ENCODE measurements around the gene SLCO3A1. TPM values are rescaled to one million over a fixed set of nuclear protein-coding genes. Genes with fewer than 3 reads are reported as not detected.

The SLCO3A1 gene
- total RNA-seq, 1 experiment from 2014 or later = 1.4 TPM

DNA sequence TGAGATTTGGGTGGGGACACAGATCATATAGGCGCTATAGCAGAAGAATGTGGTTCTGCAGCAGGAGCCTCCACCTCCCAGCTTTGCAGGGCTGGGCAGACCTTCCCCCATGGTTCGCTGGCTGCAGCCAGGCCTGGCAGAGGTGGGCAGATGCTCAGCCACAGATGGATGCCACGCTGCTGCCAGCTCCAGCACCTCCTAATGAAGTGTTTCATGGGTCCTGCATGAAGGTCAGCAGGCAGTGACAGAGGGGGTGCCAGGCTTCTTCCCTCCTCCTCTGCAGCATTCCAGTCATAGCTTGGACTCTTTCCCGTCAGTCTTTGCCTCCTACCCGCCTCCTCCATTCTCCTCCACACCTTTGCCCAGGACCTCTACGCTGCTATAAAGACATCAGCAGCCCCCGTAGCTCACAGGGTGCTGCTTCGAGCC, 85.9 kb downstream of the SLCO3A1 start:
- no peak for DNase-seq
- Histone ChIP-seq H3K36me3 (replicated peaks; ENCODE audit: control insufficient read depth, insufficient read depth, low read length) (no peaks in the 10 kb centered on the region), H3K27me3 (ENCODE audit: control insufficient read depth, insufficient read depth, low read length) (no peaks in the 10 kb centered on the region), H3K4me3 (ENCODE audit: insufficient read depth, low read depth, low read length) (no peak overlapping the region)

DNA sequence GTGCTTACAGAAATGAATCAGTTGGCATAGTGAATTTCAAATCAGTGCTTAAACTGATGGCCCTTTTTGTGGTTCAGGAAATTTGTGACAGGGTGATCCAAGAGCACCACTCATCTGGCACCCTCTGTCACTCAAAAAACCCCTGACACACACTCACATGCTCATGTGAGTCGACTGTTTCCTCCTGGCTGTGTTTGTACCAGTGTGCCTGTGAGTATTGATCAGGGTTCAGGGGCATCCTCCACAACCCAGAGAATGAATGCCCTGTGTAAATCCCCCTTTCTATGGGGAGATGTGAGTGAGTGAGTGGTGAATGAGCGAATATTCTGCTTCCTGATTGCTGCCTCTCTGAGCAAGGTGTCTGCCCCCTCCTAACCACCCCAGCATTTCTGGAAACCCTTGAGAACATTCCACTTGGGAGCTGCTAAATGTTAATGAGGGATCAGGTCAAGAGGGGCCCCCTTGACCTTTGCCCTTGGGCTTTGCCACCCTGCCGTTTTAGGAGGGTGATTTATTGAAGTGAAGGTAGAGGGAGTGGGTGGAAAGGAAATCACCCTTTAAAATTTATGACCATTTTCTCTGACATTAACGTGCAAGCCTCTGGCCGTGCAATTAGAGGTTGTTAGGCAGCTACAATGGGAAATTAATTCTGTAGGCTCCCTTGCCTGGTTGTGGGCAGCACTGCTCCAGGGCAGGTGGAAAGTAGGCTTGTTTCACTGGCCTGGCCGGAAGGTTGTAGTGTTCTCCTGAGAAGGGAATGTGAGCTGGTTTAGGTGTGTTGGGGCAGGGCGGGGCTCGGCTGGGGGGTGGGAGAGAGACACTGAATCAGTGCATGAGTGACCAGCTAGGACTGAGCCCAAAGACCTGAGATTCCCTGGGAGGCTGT, 87.2 kb downstream of the SLCO3A1 start:
- Histone ChIP-seq H3K4me3 (ENCODE audit: insufficient read depth, low read depth, low read length) (no peak overlapping the region), H3K27me3 (ENCODE audit: control insufficient read depth, insufficient read depth, low read length) (no peaks in the 10 kb centered on the region), H3K36me3 (replicated peaks; ENCODE audit: control insufficient read depth, insufficient read depth, low read length) (no peaks in the 10 kb centered on the region)
- DNase-seq = no peak

DNA sequence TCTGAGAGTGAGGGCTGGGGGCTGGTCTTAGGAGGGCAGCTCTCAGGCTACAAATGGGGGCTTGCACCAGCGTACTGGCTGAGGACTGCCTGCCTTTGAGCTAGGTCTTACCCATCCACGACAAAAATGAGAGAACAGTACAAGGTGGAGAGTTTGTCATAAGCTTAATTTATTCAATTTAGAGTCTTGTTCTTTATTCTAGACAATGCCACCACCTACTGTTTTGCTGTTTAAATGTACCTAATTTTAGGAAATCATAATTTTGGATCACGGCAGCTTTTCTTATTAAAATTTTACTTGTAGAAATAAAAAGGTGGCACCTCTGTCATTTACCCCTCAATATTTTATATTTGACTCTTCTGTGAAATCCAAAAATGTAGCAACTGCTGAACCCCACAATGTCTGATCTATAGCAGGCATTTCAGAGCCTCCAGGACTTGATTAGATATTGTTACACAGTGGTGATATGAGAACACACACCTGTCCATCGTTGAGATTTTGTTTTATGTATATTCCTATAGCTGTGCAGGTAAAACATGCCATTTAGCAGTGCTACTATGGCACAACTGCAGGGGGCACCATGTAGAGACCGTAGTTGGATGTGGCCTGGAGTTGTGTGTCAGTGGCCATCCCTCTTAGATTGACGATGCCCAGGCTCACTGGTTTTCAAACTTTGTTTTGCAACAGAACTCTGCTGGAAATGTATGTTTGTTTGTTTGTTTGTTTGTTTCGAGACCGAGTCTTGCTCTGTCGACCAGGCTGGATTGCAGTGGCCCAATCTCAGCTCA, 88.6 kb downstream of the SLCO3A1 start:
- DNase-seq = no peak
- Histone ChIP-seq H3K36me3 (replicated peaks; ENCODE audit: control insufficient read depth, insufficient read depth, low read length) (no peaks in the 10 kb centered on the region), H3K4me3 (ENCODE audit: insufficient read depth, low read depth, low read length) (no peak overlapping the region), H3K27me3 (ENCODE audit: control insufficient read depth, insufficient read depth, low read length) (no peaks in the 10 kb centered on the region)

DNA sequence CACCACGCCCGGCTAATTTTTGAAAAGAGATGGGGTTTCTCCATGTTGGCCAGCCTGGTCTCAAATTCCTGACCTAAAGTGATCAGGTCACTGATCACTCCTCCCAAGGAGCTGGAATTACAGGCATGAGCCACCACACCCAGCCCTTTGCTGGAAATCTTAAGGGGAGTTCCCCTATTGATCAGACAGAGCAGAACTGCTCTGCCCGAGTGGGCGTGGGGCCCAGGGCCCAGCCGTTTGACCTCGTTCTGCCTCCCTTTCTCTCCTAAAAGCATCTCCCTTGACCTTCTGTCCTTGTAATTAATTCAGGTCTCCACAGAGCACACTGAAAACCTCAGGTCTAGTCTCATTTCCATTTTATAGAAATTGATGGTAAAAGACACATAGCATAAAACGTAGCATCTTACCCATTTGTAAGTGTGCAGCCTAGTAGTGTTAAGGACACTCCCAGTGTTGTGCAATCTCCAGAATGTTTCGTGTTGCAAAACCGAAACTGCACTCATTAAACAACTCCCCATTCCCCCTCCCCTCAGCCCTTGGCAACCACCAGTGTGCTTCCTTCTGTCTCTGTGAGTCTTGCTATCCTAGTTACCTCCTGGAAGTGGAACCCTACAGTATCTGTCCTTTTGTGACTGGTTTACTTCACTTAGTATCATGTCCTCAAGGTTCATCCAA, 89.3 kb downstream of the SLCO3A1 start:
- Histone ChIP-seq H3K27me3 (ENCODE audit: control insufficient read depth, insufficient read depth, low read length) (no peaks in the 10 kb centered on the region), H3K4me3 (ENCODE audit: insufficient read depth, low read depth, low read length) (no peak overlapping the region), H3K36me3 (replicated peaks; ENCODE audit: control insufficient read depth, insufficient read depth, low read length) (no peaks in the 10 kb centered on the region)
- DNase-seq = no peak

DNA sequence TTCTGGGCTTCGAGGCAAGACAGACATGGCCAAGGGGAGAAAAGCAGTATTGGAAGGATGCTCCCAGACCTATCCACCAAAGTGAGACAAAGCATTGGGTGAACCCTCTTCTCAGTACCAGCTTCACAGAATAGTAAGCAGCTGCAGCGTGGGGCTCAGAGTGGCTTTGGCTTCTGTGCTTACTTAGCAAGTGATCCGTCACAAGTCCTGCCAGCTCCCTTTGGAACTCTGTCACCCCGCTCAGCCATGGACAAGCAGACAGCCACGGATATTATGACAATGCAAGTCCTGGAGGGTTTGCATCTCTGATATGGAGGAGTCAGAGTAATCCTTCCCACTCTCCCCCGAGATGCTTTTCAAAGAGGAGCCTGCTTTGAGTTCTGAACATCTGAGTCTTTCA, 90.8 kb downstream of the SLCO3A1 start:
- no peaks in the 10 kb centered on the region for H3K27me3 ChIP-seq (ENCODE audit: control insufficient read depth, insufficient read depth, low read length)
- H3K36me3 ChIP-seq (replicated peaks; ENCODE audit: control insufficient read depth, insufficient read depth, low read length) = no peaks in the 10 kb centered on the region
- DNase-seq = no peak
- H3K4me3 ChIP-seq (ENCODE audit: insufficient read depth, low read depth, low read length) = no peak overlapping the region

DNA sequence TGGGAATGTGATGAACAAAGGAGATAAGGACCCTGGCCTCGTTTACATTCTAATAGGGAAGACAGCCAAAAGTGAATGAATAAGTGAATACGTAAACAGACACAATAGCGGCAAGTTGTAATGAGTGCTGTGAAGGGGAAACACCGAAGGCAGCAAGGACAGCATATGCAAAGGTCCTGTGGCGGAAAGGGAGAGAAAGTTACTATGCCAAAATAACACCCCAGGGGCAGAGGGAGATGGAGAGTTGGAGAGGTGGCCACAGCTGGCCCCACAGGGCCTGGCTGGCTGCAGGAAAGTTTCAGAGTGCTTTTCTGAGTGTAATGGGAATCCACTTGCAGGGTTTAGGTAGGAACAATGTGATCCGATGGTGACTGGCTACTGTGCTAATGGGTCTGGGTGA, 91.9 kb downstream of the SLCO3A1 start:
- Histone ChIP-seq H3K36me3 (replicated peaks; ENCODE audit: control insufficient read depth, insufficient read depth, low read length) (no peaks in the 10 kb centered on the region), H3K27me3 (ENCODE audit: control insufficient read depth, insufficient read depth, low read length) (no peaks in the 10 kb centered on the region), H3K4me3 (ENCODE audit: insufficient read depth, low read depth, low read length) (no peak overlapping the region)
- DNase-seq = no peak

DNA sequence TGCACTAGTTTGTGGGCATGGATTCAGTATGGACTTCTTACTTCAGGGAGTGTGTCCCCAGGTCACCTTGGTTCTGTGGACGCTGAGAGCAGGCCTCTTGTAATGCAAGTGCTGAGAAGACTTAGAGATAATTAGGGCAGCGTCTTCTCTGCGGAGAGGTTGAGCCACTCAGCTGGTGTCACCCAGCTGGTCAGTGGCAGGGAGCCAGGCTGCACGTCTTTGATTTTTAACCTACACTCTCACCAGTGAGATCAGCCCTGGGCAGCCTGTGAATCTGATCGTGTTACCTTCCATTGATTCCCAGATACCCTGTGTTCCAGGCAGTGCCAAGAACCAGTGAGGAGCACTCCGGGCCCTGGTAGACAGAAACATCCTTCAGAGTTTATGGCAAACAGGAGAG, 92.6 kb downstream of the SLCO3A1 start:
- H3K36me3 ChIP-seq (replicated peaks; ENCODE audit: control insufficient read depth, insufficient read depth, low read length) = no peaks in the 10 kb centered on the region
- no peaks in the 10 kb centered on the region for H3K27me3 ChIP-seq (ENCODE audit: control insufficient read depth, insufficient read depth, low read length)
- no peak overlapping the region for H3K4me3 ChIP-seq (ENCODE audit: insufficient read depth, low read depth, low read length)
- DNase-seq = no peak

DNA sequence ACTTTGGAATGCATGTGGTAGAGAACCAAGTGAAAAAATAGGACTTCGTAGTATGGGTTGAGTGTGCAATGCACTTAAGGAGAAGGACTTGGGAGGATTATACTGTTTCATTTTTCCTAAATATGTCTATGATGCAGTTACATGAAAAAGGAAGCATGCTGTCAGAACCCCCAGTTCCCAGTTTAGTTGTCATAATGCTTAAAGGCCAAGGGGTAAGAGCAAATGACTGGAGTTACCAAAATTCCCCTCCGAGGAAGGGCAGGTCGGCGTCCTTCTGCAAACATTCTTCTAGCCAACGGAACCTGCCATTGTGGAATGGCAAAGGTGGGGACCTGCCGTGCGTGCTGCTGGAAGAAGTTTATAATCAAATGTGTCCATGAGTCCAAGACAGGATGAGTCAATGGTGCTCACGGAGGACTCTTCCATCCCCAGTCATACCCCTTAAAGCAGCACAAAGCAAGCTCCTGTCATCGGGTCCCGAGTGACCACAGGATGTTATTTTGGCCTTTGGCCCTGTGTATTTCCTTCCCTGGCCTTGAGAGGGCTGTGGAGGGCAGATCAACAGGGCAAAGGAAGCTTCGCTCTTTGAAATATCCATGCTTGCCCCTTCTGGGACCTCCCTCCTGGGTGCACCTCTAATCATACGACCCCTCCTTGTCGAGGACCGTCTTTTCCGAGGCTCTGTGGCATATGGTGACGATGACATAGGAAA, 93.2 kb downstream of the SLCO3A1 start:
- peak; percentile 56 for DNase-seq
- Histone ChIP-seq H3K4me3 (ENCODE audit: insufficient read depth, low read depth, low read length) (no peak overlapping the region), H3K27me3 (ENCODE audit: control insufficient read depth, insufficient read depth, low read length) (no peaks in the 10 kb centered on the region), H3K36me3 (replicated peaks; ENCODE audit: control insufficient read depth, insufficient read depth, low read length) (no peaks in the 10 kb centered on the region)

DNA sequence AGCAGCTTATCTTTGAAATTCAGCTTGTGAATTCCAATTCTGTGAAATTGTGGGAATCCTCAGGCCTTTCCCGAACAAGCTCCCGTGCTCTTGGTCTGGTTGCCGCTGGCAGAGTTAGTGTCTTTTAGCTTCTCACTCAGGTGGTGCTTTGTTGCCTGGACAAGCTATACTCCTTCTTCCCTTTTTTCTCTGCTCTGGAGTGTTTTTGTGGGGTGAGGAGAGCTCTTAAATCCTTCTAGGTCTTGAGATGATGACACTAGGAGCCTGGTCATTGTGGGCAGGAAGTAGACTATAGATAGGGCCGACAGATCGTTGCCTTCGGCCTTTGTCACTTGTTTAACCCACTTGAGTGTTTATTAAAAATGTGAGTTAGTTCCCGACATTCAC, 93.8 kb downstream of the SLCO3A1 start:
- no peak for DNase-seq
- no peak overlapping the region for H3K4me3 ChIP-seq (ENCODE audit: insufficient read depth, low read depth, low read length)
- no peaks in the 10 kb centered on the region for H3K36me3 ChIP-seq (replicated peaks; ENCODE audit: control insufficient read depth, insufficient read depth, low read length)
- no peaks in the 10 kb centered on the region for H3K27me3 ChIP-seq (ENCODE audit: control insufficient read depth, insufficient read depth, low read length)

DNA sequence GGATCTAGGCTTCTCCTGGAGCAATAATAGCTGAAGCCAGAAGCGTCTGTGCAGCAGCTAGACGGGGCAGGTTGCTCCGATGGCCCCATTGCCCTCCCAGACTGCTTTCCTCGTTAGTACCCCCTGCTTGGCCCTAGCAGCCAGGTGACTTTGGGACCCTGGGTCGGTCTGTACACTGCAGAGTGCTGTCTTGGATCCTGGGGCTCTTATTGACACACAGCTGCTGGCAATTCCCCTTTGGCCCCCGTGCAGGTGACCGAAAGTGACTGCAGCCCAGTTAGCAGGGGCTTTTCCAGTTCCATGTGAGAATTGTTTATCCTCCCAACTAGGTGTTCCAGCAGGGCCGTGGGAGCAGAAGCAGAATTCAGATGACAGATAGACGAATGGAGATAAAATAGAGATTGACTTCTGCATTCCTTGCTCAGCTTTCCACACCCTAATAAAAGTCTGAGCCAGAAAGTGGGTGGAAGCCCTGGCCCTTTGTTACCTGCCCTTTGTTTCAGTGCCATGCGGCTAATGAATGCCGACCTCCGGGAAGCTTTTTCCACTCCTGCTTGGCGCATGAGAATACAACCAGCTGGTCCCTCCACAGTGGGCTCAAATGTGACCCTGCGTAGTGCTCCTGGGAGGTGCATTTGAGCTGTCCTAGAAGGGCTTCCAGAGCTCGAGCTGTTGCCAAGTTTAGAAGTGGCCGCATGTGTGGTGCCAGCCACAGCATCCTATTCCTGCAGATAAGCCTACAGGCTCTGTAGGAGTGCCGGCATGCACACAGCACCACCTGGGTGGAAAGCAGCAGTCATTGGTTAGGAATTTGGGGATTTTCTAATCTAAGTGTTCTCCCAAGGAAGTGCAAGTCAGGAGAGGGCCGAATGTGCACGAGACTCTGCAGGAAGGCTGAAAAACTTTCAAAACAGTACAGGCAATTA, 94.4 kb downstream of the SLCO3A1 start:
- H3K36me3 ChIP-seq (replicated peaks; ENCODE audit: control insufficient read depth, insufficient read depth, low read length) = no peaks in the 10 kb centered on the region
- peak; percentile 50 for DNase-seq

DNA sequence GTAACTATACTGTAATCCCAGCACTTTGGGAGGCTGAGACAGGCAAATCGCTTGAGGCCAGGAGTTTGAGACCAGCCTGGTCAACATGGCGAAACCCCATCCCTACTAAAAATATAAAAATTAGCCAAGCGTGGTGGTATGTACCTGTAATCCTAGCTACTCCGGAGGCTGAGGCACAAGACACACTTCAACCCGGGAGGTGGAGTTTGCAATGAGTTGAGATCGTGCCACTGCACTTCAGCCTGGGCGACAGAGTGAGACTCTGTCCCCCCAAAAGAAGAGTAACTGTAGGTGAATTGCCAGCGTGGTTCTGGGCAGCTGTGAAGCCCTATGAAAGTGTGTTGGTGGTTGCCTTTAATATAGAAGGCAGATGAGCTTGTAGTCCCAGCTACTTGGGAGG, 95.9 kb downstream of the SLCO3A1 start:
- no peak overlapping the region for H3K4me3 ChIP-seq (ENCODE audit: insufficient read depth, low read depth, low read length)
- no peak for DNase-seq
- H3K27me3 ChIP-seq (ENCODE audit: control insufficient read depth, insufficient read depth, low read length) = no peaks in the 10 kb centered on the region
- no peaks in the 10 kb centered on the region for H3K36me3 ChIP-seq (replicated peaks; ENCODE audit: control insufficient read depth, insufficient read depth, low read length)

More for the DNA sequence above, 94.4 kb downstream of the SLCO3A1 start:
- H3K4me3 ChIP-seq (ENCODE audit: insufficient read depth, low read depth, low read length) = no peak overlapping the region
- H3K27me3 ChIP-seq (ENCODE audit: control insufficient read depth, insufficient read depth, low read length) = no peaks in the 10 kb centered on the region

DNA sequence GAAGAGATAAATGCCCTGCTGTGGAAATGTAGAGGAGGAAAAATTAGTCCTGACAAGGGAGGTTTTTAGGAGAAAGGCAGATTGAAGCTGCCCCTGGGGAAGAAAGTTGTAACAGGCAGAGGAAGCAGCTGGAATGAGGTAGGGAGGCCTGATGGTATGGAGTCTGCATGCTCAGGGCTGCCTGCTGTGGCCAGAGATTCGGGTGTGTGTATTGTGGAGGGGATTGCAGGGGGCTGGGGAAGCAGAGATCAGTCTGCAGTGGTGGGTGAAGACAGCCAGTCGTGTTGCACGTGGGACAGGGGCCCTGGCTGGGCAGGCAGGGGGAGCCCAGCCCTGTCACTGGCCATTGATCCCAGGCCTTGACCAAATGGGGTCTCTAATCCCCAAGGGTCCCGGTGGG, 96.5 kb downstream of the SLCO3A1 start:
- DNase-seq = no peak
- H3K36me3 ChIP-seq (replicated peaks; ENCODE audit: control insufficient read depth, insufficient read depth, low read length) = no peaks in the 10 kb centered on the region
- H3K4me3 ChIP-seq (ENCODE audit: insufficient read depth, low read depth, low read length) = no peak overlapping the region
- no peaks in the 10 kb centered on the region for H3K27me3 ChIP-seq (ENCODE audit: control insufficient read depth, insufficient read depth, low read length)

DNA sequence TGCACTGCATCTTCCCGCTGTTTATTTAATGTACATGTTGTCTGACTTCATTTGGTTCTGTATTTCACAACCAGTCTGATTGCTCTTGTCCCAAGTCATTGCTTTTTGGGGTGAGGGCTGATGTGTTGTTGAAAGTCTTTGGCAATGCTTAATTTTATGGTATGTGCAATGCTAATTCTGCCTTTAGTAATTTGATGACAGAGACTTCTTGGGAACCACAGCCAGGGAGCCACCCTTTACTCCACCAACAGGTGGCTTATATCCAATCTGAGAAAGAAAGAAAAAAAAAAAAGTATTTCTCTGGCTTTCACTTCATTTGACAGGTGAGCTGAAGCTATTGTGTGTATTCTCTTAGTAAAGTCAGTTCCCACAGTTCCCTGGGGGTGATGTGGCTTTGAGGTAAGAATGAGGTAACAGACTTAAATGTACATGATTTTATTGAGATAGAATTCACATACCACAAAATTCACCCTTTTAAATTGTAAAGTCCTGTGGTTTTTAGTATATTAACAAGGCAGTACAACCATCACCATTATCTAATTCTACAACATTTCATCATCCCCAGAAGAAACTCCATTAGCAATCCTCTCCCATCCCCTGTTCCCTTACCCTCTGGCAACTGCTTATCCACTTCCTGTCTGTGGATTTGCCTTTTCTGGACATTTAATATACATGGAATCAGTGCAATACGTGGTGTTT, 97.3 kb downstream of the SLCO3A1 start:
- H3K4me3 ChIP-seq (ENCODE audit: insufficient read depth, low read depth, low read length) = no peak overlapping the region
- H3K36me3 ChIP-seq (replicated peaks; ENCODE audit: control insufficient read depth, insufficient read depth, low read length) = no peaks in the 10 kb centered on the region
- no peaks in the 10 kb centered on the region for H3K27me3 ChIP-seq (ENCODE audit: control insufficient read depth, insufficient read depth, low read length)
- DNase-seq = no peak
